Karpas-422 (cell line): Measurements from ENCODE around the gene CDHR2. TPM values are rescaled to one million over a fixed set of nuclear protein-coding genes. Genes with fewer than 3 reads are reported as not detected.
"Not testable (repeated sequence)": the region's sequence is repeated elsewhere in the genome, so short reads cannot be mapped to it uniquely, and the experiment has no call there.

Source experiments
- DNase-seq: peaks from one replicate; pipeline ENCODE4 v3.0.0-alpha.2; 2015
- H2AFZ ChIP-seq: fragments of 200-600 bp; sonication (generic); 2 replicates; pipeline ENCODE4 v1.6.1; 2014; ENCODE audit warnings: antibody characterized with exemption, low read length, mixed read lengths
- H3K27ac ChIP-seq: fragments of 200-600 bp; sonication (generic); 2 replicates; pipeline ENCODE4 v1.5.1; 2014; ENCODE audit warnings: mild to moderate bottlenecking, low read length, moderate library complexity
- H3K27me3 ChIP-seq: fragments of 200-600 bp; sonication (generic); 2 replicates; pipeline ENCODE4 v1.6.1; 2014; ENCODE audit warnings: low read length, mixed read lengths
- H3K36me3 ChIP-seq: fragments of 200-600 bp; sonication (generic); 2 replicates; pipeline ENCODE4 v1.6.1; 2014; ENCODE audit warnings: low read length, mixed read lengths; ENCODE audit not compliant: insufficient read depth
- H3K4me1 ChIP-seq: fragments of 200-600 bp; sonication (generic); 2 replicates; pipeline ENCODE4 v1.6.1; 2014; ENCODE audit warnings: mild to moderate bottlenecking, low read length, mixed read lengths
- H3K4me2 ChIP-seq: fragments of 200-600 bp; sonication (generic); 2 replicates; pipeline ENCODE4 v1.6.1; 2014; ENCODE audit warnings: low read length, low read depth, mild to moderate bottlenecking; ENCODE audit not compliant: poor library complexity, severe bottlenecking
- H3K4me3 ChIP-seq: fragments of 200-600 bp; sonication (generic); 2 replicates; pipeline ENCODE4 v1.5.1; 2014; ENCODE audit warnings: mild to moderate bottlenecking, antibody characterized with exemption, low read length, mixed read lengths
- H3K79me2 ChIP-seq: fragments of 200-600 bp; sonication (generic); 2 replicates; pipeline ENCODE4 v1.6.1; 2014; ENCODE audit warnings: mild to moderate bottlenecking, low read length, mixed read lengths
- H3K9ac ChIP-seq: fragments of 200-600 bp; sonication (generic); 2 replicates; pipeline ENCODE4 v1.6.0; 2014; ENCODE audit warnings: low read length
- H3K9me2 ChIP-seq: fragments of 200-600 bp; sonication (generic), shearing (Covaris generic); replicated peaks from 2 replicates; pipeline ENCODE4 v1.6.0; 2014; ENCODE audit warnings: mild to moderate bottlenecking, low read length, moderate library complexity; ENCODE audit not compliant: insufficient read depth
- H3K9me3 ChIP-seq: fragments of 300-700, 200-600 bp; sonication (generic); 2 replicates; pipeline ENCODE4 v1.6.1; 2014; ENCODE audit warnings: low read length, mixed read lengths
- H4K20me1 ChIP-seq: fragments of 200-600 bp; sonication (generic); 2 replicates; pipeline ENCODE4 v1.6.1; 2014; ENCODE audit warnings: mild to moderate bottlenecking, antibody characterized with exemption, low read length, low read depth; ENCODE audit not compliant: insufficient read depth
- total RNA-seq: library from RNA; depleted of rRNA; stranded (reverse); fragments of >200 nt; shearing (Covaris generic); gene quantifications from 2 replicates; pipeline ENCODE4 v1.2.3, GENCODE V29; 2014; ENCODE audit warnings: low replicate concordance

Gene CDHR2
- total RNA-seq, 1 experiment from 2014 or later, result 0.07 TPM

DNA sequence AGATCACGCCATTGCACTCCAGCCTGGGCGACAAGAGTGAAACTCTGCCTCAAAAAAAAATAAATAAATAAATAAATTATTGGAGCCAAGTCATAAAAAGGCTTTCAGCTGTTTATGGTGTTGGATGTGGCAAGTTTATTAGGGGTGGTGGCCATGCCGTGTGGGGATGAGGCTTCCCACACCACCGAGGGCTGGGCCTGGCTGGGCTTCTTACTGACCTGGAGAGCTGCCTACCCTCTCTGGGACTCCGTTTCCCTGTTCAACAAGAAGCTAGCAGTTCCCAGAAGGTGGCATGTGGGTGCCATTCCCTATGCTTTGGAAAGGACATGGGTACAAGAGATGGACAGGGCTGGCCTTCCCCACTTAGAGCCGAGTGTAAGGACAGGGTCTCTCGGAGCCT is 38.3 kb downstream of the CDHR2 start:
- Histone ChIP-seq H4K20me1 (no peaks in the 10 kb centered on the region), H3K9ac (no peak overlapping the region), H3K9me3 (no peaks in the 10 kb centered on the region; the same call in 1 of the 2 replicates), H3K36me3 (no peaks in the 10 kb centered on the region), H3K27ac (no peak overlapping the region), H3K79me2 (no peaks in the 10 kb centered on the region), H3K4me2 (no peak overlapping the region), H2AFZ (no peak overlapping the region), H3K27me3 (no peaks in the 10 kb centered on the region), H3K9me2 (no peaks in the 10 kb centered on the region), H3K4me1 (no peaks in the 10 kb centered on the region), H3K4me3 (no peak overlapping the region)
- no peak for DNase-seq

DNA sequence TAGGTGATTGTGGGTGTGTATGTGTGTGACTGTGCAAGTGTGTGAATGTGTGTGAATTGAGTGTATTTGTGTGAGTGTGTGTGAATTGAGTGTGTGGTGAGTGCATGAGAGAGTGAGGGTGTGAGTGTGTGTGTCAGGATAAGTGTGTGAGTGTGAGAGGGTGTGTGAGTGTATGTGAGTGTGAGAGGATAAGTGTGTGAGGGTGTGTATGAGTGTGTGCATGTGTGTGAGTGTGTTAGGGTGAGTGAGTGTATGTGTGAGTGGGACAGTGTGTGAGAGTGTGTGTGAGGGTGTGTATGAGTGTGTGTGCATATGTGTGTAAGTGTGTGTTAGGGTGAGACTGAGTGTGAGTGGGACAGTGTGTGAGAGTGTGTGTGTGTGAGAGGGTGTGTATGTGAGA is 39.2 kb downstream of the CDHR2 start:
- no peaks in the 10 kb centered on the region for H3K79me2 ChIP-seq
- H3K4me2 ChIP-seq, result no peak overlapping the region
- no peaks in the 10 kb centered on the region for H3K27me3 ChIP-seq
- H3K27ac ChIP-seq, result no peak overlapping the region
- H2AFZ ChIP-seq, result no peak overlapping the region
- H3K4me1 ChIP-seq, result no peaks in the 10 kb centered on the region
- no peaks in the 10 kb centered on the region for H3K36me3 ChIP-seq
- H3K9me2 ChIP-seq, result no peaks in the 10 kb centered on the region
- H4K20me1 ChIP-seq, result no peaks in the 10 kb centered on the region
- H3K9me3 ChIP-seq, result peaks cover 5% of the 10 kb centered on the region; the same call in 1 of the 2 replicates
- DNase-seq, result no peak
- no peak overlapping the region for H3K4me3 ChIP-seq
- H3K9ac ChIP-seq, result no peak overlapping the region

DNA sequence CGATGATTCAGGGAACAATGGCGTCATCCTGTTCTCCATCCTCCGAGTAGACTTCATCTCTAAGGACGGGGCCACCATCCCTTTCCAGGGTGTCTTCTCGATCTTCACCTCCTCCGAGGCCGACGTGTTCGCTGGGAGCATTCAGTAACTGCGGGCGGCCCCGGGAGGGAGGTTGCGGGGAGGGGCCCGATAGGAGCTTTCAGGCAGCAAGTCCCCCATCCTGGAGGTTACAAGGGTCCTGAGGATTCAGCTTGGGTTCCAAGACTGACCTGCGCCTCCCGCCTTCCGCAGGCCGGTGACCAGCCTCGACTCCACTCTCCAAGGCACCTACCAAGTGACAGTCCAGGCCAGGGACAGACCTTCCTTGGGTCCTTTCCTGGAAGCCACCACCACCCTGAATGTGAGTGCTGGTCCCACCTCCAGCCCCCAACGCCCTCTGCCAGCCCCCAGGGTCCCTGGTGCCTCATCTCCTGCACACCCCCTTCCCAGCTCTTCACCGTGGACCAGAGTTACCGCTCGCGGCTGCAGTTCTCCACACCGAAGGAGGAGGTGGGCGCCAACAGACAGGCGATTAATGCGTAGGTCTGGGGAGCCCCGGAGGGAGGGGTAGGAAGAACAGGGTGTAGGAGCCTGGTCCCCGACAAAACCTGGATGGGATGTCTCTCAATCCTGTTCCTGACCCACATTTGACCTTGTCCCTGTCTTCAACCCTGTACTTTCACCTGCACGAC is 40.1 kb downstream of the CDHR2 start:
- Histone ChIP-seq H3K27me3 (no peaks in the 10 kb centered on the region), H3K4me2 (no peak overlapping the region), H3K9ac (no peak overlapping the region), H3K4me3 (no peak overlapping the region), H3K36me3 (no peaks in the 10 kb centered on the region), H4K20me1 (no peaks in the 10 kb centered on the region), H3K79me2 (no peaks in the 10 kb centered on the region), H3K9me2 (no peaks in the 10 kb centered on the region), H3K9me3 (peaks cover 5% of the 10 kb centered on the region; the same call in 1 of the 2 replicates), H3K4me1 (no peaks in the 10 kb centered on the region), H2AFZ (no peak overlapping the region), H3K27ac (no peak overlapping the region)
- DNase-seq, result no peak

DNA sequence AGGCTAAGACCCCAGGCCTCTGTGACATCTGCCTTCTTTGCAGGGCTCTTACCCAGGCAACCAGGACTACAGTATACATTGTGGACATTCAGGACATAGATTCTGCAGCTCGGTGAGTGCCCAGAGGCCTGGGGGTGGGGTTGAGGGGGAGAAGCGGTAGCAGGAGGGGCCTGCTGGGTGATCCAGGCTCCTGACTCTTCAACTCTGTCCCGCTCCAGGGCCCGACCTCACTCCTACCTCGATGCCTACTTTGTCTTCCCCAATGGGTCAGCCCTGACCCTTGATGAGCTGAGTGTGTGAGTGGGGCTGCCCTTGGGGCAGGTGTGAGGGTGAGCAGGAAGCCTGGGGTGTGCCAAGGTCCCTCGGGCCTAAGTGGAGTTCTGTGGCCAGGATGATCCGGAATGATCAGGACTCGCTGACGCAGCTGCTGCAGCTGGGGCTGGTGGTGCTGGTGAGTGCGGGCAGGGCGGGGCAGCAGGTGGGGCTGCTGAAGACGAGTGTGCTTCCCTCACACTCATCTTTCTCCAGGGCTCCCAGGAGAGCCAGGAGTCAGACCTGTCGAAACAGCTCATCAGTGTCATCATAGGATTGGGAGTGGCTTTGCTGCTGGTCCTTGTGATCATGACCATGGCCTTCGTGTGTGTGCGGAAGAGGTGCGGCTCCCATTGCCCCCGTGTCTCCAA is 41.0 kb downstream of the CDHR2 start:
- Histone ChIP-seq H3K4me3 (no peak overlapping the region), H3K27me3 (no peaks in the 10 kb centered on the region), H3K4me1 (no peaks in the 10 kb centered on the region), H3K9ac (no peak overlapping the region), H4K20me1 (no peaks in the 10 kb centered on the region), H3K36me3 (no peaks in the 10 kb centered on the region), H3K79me2 (no peaks in the 10 kb centered on the region), H3K27ac (no peak overlapping the region), H3K9me2 (no peaks in the 10 kb centered on the region), H3K9me3 (peaks cover 5% of the 10 kb centered on the region; the same call in 1 of the 2 replicates), H3K4me2 (no peak overlapping the region), H2AFZ (no peak overlapping the region)
- DNase-seq, result no peak

DNA sequence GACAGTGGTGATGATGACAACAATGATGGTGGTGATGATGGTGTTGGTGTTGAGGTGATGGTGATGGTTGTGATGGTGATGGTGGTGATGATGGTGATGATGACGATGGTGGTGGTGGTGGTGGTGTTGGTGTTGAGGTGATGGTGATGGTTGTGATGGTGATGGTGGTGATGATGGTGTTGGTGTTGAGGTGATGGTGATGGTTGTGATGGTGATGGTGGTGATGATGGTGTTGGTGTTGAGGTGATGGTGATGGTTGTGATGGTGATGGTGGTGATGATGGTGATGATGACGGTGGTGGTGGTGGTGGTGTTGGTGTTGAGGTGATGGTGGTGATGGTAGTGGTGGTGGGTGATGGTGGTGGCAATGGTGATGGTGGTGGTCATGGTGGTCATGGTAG is 42.5 kb downstream of the CDHR2 start:
- not testable (repeated sequence) for H3K9me3 ChIP-seq, H3K79me2 ChIP-seq, H3K27me3 ChIP-seq, DNase-seq, H3K9me2 ChIP-seq, H3K36me3 ChIP-seq, H2AFZ ChIP-seq, H4K20me1 ChIP-seq, H3K4me3 ChIP-seq, H3K9ac ChIP-seq, H3K27ac ChIP-seq, H3K4me2 ChIP-seq, H3K4me1 ChIP-seq

DNA sequence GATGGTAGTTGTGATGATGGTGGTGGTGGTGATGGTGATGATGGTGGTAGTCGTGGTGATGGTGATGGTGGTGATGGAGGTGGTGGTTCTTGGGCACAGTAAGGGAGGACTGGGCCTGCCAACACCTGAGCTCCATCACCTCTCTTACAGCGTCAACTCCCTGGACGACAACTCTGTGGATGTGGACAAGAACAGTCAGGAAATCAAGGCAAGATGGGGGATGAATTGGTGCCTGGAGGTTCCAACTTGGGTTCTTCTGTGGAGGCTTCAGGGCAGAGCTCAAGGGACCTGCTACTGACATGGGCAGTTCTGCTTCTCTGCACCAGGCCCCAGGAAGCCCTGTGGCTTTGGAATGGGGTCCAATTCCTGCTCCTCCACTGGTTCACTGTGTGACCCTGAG is 43.4 kb downstream of the CDHR2 start:
- Histone ChIP-seq H3K4me3 (no peak overlapping the region), H3K4me2 (no peak overlapping the region), H3K27ac (no peak overlapping the region), H3K9me3 (peaks cover 5% of the 10 kb centered on the region; the same call in 1 of the 2 replicates), H3K79me2 (no peaks in the 10 kb centered on the region), H3K4me1 (no peaks in the 10 kb centered on the region), H4K20me1 (no peaks in the 10 kb centered on the region), H3K9me2 (no peaks in the 10 kb centered on the region), H3K27me3 (no peaks in the 10 kb centered on the region), H3K9ac (no peak overlapping the region), H2AFZ (no peak overlapping the region), H3K36me3 (no peaks in the 10 kb centered on the region)
- no peak for DNase-seq

DNA sequence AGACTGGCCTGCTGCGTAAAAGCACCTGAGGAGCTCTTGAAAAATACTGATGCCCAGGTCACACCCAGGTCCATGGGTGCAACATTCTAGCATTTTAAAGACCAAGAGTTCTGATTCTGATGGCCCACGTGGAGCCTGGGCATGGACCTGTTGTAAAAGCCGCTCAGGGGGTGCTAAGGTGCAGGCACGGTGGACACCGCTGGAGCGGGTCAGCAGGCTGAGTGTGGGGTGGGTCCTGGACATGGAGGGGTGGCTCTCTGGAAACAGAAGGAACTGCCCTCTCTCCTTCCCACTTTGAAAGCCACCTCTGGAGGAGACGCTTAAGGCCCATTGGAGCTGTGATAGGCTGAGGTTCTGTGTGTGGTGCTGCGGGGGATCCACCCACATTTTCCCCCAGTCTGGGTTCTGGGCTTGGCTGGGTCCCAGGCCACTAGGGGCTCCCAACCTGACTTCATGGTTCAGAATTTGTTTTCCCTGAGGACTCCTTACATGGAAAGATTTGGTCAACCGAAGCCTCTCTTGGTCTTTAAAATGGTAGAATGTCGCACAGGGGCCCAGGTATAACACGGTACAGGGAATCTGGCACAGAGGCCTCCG is 44.2 kb downstream of the CDHR2 start:
- Histone ChIP-seq H3K4me1 (no peaks in the 10 kb centered on the region), H3K27ac (no peak overlapping the region), H3K36me3 (no peaks in the 10 kb centered on the region), H3K9ac (no peak overlapping the region), H3K9me3 (peaks cover 5% of the 10 kb centered on the region; the same call in 1 of the 2 replicates), H3K4me3 (no peak overlapping the region), H4K20me1 (no peaks in the 10 kb centered on the region), H3K4me2 (no peak overlapping the region), H3K27me3 (no peaks in the 10 kb centered on the region), H3K9me2 (no peaks in the 10 kb centered on the region), H3K79me2 (no peaks in the 10 kb centered on the region), H2AFZ (no peak overlapping the region)
- no peak for DNase-seq

DNA sequence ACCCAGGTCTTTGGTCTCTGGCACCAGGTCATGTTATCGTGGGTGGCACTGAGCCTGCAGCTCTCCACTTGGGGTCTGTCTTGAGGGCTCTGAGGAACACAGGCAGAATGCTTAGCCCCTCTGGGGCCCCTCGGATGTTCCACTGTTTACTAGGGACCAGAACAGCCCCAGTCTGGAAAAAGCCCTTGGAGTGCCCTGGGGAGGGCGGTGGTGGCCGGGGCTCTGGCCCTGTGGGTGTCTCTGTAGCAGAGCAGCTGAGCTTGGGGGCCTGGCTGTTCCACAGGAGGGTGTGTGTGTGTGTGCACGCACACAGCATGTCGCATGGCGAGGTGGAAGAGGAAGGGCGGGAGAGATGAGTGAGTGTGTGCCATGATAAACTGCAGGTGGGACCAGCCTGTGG is 45.4 kb downstream of the CDHR2 start:
- Histone ChIP-seq H3K9me2 (no peaks in the 10 kb centered on the region), H3K4me2 (no peak overlapping the region), H3K79me2 (no peaks in the 10 kb centered on the region), H2AFZ (no peak overlapping the region), H3K9me3 (peaks cover 5% of the 10 kb centered on the region; the same call in 1 of the 2 replicates), H3K4me3 (no peak overlapping the region), H3K27ac (no peak overlapping the region), H3K27me3 (no peaks in the 10 kb centered on the region), H4K20me1 (no peaks in the 10 kb centered on the region), H3K4me1 (no peaks in the 10 kb centered on the region), H3K9ac (no peak overlapping the region), H3K36me3 (no peaks in the 10 kb centered on the region)
- no peak for DNase-seq
